Neural progenitor cell (in vitro differentiated cells): ENCODE measurements around the gene ZNF772.

ENCODE experiments used
- CTCF ChIP-seq: fragments of 200-600 bp; sonication (generic); IDR thresholded peaks from 2 replicates; pipeline ENCODE4 v1.5.1; 2017; ENCODE audit warnings: antibody characterized with exemption, mild to moderate bottlenecking
- EZH2 ChIP-seq: fragments of 200-600 bp; sonication (generic); IDR thresholded peaks from 2 replicates; pipeline ENCODE4 v1.6.1; 2017; ENCODE audit warnings: antibody characterized with exemption, mild to moderate bottlenecking, moderate library complexity
- EZH2phosphoT487 ChIP-seq: fragments of 200-600 bp; sonication (generic); IDR thresholded peaks from 2 replicates; pipeline ENCODE4 v1.6.1; 2017; ENCODE audit warnings: antibody characterized with exemption

DNA sequence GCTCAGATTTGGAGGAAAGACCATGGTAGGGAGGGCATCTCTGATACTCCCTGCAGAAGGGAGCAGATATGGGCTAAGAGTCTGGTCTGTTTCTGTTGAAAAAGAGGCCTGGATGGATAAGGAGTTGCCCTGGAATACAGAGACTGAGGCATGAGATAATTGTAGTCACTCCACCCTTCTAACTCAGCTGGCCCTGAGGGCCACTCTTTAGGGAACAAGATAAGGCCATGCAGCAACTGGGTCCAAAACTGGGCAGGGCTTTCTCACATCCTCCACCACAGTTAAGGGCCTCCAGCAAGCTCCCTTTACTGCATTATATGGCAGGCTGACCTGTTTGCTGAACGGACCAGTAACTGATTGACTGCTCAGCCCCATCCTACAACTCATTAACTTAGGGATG is 40.9 kb downstream of the ZNF772 start:
- TF ChIP-seq EZH2 (no peak), CTCF (no peak), EZH2phosphoT487 (no peak)
